Stimulated activated CD4-positive, alpha-beta T cell treated with anti-CD3 and anti-CD28 coated beads, Interleukin-4, amount 100 ng/mL, for 24 hours (primary cell): ENCODE results near the gene RAB11A.

Experiments
- DNase-seq: peaks from one replicate; pipeline ENCODE4 v3.0.0-alpha.2; 2020

Gene RAB11A

DNA sequence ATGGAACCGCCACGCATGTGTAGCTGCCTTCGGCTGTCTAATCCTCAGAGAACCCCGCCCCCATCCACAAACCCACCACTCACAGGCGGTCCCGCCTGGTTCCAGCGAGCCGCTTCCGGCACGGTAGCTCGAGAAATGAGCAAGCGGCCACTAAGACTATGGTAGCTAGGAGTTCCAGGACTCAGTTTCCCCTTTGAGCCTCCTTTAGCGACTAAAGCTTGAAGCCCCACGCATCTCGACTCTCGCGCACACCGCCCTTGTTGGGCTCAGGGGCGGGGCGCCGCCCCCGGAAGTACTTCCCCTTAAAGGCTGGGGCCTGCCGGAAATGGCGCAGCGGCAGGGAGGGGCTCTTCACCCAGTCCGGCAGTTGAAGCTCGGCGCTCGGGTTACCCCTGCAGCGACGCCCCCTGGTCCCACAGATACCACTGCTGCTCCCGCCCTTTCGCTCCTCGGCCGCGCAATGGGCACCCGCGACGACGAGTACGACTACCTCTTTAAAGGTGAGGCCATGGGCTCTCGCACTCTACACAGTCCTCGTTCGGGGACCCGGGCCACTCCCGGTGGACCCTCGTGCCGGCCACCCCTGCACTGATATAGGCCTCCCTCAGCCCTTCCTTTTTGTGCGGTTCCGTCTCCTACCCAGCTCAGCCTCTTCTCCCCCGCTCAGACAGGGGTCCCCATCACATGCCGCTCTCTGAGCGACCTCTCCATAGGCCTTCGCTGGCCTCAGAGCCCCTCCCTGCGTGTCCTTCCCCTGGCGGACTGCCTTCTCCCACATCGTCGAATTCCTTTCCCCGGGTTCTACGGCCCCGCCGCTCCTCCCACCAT lies at the start of gene RAB11A:
Gene RAB11A, plus strand, starts transcription at position 366 of the 828 bp plus-strand sequence. Its CDS starts 95 bp downstream, at position 461.
- peak; percentile 95 for DNase-seq

DNA sequence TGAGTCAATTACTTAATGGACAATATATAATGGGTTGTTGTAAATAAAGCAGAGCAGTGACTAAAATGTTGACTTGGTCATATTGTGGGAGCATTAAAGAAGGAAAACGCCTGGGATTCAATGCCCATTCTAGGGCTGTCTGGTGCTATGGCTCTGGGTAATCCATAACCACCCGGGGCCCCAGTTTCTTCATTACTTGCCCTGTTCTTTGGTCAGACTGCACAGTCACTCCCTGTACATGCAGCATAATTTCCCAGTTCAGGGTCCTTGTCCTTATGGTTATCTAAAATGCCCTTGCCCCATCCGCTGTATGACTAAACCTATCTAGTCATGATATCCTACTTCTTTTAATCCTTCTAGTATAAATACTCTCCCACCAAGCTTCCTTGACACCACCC lies 49.7 kb upstream of the RAB11A start:
- no peak for DNase-seq

DNA sequence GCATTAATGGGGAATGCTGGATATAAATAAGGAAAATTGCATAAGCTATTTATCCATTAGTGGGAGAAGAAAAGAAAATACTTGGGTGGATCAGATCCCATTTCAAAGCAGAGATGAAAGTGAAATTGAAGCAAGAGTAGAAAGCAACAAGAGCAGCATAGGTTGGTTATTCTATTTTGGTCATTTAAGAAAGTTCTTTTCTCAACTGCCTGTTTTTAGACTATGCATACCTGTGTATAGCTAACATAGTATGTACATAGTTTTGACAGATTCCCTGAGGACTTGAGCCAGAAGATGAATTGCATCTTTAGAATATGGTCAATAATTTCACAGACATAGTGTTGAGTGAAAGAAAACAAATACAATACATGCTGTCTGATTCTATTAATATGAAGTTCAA lies 48.2 kb upstream of the RAB11A start:
- DNase-seq = no peak

DNA sequence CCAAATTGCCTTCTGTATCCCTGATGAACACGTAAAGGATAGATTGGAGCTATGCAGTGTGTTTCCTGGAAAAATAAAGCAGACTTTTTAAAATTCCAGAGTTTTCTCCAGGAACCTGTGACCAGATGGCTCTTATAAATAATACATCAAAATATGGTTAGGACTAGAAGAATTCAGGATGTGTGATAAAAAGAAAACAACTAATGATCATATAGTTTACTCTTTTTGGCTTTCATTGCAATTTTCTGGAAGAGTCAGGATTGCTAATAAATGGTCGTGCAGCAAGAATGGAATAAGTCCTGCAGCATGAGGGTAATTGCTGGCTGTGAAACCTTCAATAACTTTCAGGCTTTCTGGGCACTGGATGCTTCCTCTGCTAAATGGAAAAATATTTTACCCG lies 47.0 kb upstream of the RAB11A start:
- DNase-seq = no peak

DNA sequence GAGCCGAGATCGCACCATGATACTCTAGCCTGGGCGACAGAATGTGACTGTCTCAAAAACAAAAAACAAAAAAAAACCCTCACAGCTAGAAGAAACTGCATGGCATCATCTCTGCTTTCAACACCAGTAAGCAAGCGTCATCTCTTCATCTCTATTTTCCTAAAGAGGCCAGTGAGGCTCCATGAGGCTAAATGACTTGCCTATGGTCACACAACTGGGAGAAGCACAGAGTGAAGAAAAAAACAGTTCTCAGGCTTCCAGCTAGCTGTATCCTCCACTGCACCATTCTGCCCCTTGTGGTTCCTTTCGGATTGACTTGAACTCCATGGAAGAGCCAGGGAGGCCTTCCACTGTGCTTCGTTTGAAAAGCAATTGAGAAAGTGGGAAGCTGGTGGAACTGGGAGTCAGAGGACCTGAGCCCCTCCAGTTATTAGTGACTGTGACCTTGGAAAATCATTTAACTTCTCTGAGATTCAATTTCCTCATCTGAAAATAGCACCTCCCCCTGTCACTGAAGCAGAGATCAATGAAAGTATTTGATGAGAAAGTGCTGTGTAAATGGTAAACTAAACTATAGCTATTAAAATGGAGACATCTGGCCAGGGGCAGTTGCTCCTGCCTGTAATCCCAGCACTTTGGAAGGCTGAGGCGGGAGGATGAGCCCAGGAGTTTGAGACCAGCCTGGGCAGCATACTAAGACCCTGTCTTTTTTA lies 45.1 kb upstream of the RAB11A start:
- DNase-seq = peak; percentile 18

DNA sequence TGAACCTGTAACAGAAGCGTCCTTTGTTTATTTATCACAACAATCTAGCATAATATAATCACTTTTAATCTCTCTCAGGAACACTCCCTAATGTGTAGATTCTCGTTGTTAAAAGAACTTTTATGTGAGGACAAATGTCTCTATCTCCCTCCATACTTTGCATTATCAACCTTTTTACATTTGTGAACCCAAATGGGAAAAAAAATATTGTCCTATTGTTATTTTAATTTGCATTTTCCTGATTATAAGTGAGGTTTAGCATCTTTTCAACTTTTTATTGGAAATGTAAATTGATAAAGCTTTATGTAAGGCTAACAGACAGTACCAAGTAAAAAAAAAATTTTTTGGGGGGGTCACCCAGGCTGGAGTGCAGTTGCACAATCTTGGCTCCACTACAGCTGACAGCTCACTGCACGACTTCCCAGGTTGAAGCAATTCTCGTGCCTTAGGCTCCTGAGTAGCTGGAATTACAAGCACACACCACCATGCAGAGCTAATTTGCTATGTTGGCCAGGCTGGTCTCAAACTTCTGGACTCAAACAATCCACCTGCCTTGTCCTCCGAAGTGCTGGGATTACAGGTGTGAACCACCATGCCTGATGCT lies 44.2 kb upstream of the RAB11A start:
- DNase-seq = no peak

DNA sequence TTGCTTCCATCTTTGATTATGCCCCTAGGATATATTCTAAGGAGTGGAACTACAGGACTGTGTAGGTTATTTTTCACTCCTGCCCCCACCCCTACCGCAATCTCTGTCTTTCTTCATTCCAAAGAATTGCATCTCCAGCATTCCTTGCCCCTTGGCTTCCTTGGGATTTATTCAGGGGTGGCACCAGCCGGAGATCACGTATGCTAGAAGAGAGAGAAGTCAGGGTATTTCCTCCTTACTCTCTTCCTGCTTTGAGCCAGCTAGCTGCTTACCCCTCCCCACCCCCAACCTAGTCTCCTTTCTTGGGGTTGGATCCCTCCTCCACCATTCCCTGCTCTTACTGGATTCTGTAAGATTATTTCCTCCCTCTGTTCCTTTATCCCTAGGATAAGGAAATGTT lies 42.2 kb upstream of the RAB11A start:
- DNase-seq = no peak

DNA sequence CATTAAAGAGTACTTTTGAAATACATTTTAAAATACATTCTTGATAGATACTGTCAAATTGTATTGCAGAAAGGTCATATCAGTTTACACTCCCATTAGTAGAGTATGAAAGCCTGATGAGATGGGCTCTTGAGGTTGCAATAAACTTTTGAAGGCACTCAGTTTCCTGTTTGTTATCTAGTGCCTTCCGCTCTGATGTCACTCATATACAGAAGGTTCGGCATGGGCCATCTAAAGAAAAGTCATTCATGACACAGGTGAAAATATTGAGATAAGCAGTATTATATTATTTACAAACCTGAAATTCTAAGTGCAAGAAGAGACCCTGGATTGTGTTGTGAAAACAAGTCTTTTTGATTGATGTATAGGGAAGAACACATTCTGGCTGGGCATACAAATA lies 40.7 kb upstream of the RAB11A start:
- peak; percentile 19 for DNase-seq

DNA sequence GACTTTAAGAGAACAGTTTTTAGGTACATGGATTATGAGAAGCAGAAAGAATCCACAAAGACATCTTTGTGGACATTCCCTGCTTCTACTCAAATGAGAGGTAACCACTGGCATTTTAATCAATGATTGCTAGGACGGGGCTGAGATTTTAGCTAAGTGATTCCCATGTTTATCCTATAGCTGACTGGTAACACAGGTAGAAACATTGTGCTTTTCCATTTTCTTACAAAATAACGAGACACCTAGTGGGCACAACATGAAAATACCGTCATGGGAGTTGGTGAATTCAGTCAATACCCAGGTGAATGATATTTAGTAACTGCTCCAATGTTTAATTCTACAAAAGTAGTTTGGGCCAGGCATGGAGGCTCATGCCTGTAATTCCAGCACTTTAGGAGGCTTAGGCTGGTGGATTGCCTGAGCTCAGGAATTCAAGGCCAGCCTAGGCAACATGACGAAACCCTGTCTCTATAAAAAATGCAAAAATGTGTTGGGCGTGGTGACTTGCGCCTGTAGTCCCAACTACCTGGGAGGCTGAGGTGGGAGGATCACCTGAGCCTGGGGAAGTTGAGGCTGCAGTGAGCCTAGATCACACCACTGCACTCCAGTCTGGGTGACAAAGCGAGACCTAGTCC lies 40.0 kb upstream of the RAB11A start:
- peak; percentile 28 for DNase-seq

DNA sequence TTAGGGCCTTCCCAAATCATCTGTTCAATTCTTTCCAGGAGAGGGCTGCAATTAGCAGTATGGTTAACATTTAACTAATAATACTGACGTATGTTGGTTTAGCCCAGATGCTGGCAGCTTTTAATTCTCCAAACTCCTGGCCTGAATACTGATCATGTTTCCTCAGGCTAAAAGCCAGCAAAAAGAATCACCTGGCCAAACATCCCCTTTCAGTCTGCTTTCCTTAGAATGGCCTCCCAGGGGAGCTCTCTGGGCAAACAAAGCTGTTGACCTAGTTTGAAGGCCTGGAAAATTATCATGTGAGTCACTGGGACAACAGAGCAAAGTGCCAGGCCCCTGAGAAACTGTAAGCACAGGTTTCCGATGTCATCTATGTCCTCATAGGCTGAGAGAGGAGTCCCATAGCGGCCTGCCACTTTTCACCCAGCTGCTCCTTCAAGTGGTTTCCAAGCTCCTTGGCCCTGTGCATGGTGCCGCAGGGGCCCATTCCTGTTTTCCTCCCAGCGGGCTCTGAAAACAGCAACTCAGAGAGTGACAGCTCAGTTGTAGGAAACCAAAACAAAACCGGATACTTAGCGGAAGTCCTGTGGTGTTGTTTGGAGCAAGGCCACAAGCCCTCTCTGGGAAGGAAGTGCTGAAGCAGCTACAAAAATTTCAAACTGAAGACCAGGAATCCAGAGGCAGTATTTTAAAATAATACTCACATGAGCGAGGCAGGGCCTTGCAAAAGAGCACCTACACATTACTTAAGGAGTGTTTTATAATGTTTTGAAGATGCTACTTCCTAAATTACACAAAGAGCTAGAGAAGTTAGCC lies 36.5 kb upstream of the RAB11A start:
- peak; percentile 53 for DNase-seq

DNA sequence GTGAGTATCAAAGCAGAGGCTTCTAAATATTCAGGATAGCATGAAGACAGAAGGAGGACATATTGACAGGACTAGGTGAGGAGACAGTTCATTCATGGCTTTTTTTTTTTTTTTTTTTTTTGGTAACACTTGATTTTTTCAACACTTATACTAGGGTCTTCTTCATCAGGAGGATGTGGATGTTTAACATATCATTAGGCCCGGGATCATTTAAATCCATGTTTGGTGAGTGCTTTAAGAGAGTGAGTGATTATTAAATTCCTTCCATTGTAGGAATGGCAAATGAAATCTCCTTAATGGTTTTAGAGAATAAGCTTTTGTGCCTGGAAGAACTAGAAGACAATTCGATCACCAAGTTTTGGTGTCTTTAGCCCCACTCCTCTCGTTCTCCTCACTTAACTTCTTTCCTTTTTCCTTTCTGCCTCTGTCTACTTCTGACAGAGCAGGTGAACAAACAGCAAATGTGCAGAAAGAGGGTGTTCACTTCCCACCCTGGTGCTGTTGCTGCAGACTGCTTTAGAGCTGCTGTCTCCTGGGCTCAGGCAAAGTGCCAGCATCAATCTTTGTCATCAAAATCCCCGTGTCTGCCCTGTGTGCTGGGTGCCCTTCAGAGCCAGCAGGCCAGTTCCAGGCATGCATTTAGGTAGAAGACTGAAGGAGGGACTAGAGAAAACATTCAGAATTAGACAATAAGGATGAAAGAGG lies 35.6 kb upstream of the RAB11A start:
- DNase-seq = peak; percentile 39

DNA sequence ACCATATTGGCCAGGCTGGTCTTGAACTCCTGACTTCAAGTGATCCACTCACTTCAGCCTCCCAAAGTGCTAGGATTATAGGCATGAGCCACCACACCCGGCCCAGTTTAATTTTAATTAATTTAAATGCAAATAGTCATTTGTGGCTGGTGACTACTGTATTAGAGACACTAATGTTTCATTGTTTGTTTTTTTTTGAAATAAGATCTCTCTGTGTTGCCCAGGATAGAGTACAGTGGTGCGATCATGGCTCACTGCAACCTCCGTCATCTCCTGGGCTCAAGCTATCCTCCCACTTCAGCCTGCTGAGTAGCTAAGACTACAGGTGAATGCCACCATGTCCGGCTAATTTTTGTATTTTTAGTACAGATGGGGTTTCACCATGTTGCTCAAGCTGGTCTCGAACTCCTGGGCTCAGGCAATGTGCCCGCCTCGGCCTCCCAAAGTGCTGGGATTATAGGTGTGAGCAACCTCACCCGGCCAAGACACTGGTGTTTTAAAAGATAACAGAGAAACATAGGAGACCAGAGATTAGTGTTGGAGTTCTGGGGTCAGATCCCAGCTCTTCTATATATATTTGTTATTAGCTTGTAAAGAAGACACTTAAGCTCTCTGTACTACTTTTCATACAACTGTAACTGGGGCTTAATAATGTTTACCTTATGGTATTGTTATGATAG lies 34.5 kb upstream of the RAB11A start:
- no peak for DNase-seq

DNA sequence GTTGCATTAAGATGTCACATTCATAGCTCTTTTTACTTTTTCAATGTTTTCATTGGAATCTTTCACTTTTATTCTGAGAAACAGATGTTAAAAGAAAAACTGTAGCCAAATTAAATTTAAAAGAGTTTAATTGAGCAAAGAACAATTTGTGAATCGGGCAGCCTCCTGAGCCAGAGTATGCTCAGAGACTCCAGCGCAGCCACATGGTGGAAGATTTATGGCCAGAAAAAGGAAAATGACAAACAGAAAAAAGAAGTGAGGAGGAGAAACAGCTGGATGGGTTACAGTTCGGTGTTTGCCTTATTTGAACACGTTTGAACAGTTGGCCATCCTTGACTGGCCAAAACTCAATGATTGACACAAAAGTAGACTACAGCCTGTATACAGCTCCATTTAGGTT lies 33.8 kb upstream of the RAB11A start:
- no peak for DNase-seq

DNA sequence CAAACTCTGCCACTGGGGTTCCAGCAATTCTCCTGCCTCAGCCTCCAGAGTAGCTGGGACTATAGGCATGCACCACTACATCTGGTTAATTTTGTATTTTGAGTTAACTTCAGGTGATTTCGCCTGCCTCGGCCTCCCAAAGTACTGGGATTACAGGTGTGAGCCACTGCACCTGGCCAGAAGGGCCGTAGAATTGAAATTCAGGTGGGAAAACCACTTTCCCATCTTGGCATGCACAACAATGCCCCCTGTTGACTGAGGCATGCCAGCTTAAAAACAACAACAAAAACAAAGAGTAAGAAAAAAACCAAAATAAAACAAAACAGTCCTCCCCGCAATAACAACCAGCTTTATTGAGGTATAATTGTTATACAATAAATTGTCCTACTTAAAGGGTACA lies 32.6 kb upstream of the RAB11A start:
- DNase-seq = no peak

DNA sequence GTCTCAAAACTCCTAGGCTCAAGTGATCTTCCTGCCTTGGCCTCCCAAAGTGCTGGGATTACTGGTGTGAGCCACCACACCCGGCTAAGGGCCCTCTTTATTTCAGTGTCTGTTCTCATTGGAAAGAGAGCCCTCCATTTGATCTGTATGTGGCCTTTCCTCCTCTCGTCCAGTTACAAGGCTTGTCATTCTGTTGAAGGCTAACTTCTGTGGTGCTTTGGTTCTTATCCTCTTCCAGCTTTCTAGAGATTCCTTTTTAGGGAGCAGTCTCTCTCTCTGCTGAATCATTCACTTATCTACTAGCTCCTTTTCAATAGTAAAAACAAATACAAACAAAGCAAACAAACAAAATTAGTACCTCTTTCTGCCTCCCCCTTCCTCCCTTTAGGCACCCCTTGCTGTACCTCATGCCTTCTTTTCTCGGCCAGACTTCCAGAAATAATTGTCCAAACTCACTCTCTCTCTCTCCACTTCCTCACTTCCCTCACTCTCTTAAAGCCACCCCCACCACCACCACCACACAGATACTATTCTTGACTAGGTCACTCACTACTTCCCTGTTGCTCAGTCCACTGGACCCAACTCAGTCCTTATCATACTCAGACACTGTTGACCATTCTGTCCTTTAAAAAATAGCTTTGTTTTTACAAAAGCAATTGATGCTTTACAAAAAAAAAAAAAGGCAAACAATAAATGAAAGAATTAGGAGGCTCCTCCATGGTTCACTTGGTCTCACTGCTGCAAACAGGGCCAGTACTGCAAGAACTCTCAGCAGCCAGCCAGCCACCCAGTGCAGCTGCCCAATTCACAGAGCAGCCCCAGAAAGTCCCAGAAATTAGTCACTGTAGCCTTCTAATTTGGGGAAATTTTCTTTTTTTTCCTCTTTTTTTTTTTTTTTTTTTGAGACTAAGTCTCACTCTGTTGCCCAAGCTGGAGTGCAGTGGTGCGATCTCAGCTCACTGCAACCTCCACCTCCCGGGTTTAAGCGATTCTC lies 31.7 kb upstream of the RAB11A start:
- no peak for DNase-seq

DNA sequence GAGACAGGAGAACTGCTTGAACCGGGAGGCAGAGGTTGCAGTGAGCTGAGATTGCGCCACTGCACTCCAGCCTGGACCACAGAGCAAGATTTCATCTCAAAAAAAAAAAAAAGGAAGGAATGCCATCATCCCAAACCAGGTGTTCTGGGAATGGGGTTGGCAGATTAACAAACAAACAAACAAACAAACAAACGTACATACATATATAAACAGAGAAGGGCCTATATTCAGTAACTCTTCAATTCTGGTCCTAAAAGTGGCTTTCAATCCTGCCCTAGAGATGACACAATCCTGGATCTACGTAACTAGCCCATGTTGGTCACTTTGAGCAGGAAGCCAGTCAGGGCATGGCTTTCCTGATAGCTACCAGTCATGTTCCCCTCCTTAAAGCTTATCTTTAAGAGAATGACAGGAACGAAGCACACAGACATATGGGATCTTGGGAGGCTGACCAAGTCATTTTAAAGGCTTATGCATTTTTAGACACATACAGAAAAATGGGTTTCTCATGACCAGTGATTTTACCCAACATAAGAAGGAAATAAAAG lies 29.9 kb upstream of the RAB11A start:
- no peak for DNase-seq

DNA sequence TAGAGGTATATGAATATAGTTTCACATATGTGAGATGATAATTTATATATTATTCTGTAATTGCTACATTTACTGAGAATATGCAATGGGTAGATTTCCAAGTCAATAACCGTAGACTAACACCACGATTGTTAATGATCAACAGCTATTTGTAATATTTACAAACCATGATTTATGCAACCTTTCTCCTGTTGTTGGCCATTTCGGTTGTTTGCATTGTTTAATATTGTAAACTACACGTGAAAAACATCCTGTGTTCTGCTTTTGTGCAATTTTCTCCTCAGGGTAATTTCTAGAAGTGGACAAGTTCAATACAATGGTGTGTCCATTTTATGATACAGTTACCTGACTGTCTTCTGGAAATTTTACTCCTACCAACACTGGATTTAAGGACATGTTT lies 29.3 kb upstream of the RAB11A start:
- DNase-seq = no peak

DNA sequence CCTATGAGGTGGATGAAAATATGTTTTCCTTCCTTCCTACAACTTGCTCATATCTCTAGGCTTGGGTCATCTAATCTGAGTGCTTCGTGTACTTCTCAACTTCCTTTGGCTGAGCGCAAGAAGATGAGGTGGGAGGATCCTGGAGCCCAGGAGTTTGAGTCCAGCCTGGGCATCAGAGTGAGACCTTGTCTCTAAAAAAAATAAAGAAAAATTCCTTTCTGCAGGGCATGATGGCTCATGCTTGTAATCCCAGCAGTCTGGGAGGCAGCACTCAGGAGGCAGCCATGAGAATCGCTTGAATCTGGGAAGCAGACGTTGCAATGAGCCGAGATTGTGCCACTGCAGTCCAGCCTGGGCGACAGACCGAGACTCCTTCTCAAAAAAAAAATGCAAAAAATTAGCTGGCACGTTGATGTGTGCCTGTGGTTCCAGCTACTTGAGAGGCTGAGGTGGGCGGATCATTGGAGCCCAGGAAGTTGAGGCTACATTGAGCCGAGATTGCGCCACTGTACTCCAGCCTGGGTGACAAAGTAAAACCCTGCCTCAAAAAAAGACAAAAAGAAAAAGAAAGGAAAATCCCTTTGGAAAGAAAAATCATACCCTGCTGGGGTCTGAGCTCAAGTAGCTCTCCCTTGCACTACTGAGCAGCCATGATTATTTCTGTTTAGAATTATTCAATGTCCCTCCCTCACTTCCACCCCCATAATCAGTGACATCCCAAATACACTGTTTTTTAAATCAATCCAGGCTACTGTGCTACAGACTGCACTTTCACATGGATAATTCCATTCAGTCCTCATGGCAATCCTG lies 28.0 kb upstream of the RAB11A start:
- no peak for DNase-seq
